NCI-H2196 treated with DMSO at 0.1 percent for 48 hours (cell line): ENCODE data around the gene B4GALT3.
A peak's percentile ranks its signal among the peaks of the same experiment; 100 is the strongest.

Source experiments
- DNase-seq: peaks from one replicate; lab custom pipeline; 2025; ENCODE audit not compliant: unreplicated experiment; lab: John Stamatoyannopoulos, UW

Gene B4GALT3

DNA sequence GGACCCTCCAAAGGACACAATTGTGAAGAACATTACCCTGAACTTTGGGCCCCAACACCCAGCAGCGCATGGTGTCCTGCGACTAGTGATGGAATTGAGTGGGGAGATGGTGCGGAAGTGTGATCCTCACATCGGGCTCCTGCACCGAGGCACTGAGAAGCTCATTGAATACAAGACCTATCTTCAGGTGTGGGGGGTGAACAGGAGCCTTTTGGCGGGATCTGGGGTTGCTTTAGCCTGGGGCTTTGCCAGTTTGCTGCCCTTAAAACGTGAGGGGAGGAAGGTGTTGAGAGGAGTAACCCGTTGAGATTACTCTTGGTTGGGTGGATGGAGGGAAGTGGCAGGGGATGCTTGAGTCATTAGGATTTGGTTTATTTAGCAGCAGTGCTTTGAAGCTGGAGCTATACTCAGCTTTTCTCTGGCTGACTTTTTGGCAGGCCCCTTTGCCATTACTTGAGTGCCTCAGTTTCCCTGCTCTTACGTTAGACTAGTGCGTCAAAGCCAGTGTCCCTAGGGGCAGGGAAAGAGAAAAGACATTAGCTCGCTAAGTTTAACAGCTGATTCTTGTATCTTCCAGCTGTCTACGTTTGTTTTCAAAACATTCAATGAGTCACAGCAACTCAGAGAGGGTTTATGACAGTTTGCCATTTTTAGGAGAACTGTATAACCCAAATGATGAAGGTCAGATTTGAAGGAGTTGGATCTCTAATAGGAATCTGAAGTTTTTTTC is 29.3 kb upstream of the B4GALT3 start:
- DNase-seq = no peak

DNA sequence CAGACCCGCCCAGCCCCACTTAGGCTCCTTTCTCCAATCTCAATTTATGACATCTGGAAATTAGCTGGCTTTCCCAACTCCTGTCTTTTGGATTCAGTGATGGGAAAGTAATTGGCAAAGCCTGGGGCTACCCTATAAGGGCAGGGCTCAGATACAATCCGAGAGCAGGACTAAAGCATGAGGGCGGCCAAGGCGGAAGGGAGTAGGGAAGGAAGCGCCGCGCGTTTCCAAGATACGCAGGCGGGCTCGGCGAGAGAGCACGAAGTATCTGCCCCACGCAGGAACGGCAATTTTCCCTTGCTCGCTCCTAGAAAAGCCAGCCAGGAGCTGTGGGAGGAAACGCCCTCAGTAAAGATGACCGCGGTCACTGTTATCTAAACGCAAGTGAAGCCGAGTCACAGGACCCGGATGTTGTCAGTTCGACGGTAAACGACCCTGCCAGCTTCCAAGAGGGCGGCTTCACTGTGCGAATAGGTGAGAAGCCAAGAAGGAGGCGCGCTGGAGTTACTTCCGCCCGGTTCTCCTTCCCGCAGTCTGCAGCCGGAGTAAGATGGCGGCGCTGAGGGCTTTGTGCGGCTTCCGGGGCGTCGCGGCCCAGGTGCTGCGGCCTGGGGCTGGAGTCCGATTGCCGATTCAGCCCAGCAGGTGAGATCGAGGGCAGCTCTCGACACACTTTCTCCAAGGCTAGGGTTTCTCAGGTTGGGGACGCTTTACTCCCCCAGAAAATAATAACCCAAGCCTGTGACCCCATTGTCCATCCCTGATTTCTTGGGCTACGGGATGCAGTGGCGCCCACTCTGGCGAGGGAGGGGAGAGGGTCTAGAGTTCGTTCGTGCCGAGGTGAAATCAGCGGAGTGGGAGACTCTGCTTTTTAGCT is 24.8 kb upstream of the B4GALT3 start, which contains the start of gene NDUFS2:
Gene NDUFS2, plus strand, starts transcription at position 532 of the 877 bp plus-strand sequence. Its CDS starts 19 bp downstream, at position 551.
- DNase-seq = peak; percentile 95

DNA sequence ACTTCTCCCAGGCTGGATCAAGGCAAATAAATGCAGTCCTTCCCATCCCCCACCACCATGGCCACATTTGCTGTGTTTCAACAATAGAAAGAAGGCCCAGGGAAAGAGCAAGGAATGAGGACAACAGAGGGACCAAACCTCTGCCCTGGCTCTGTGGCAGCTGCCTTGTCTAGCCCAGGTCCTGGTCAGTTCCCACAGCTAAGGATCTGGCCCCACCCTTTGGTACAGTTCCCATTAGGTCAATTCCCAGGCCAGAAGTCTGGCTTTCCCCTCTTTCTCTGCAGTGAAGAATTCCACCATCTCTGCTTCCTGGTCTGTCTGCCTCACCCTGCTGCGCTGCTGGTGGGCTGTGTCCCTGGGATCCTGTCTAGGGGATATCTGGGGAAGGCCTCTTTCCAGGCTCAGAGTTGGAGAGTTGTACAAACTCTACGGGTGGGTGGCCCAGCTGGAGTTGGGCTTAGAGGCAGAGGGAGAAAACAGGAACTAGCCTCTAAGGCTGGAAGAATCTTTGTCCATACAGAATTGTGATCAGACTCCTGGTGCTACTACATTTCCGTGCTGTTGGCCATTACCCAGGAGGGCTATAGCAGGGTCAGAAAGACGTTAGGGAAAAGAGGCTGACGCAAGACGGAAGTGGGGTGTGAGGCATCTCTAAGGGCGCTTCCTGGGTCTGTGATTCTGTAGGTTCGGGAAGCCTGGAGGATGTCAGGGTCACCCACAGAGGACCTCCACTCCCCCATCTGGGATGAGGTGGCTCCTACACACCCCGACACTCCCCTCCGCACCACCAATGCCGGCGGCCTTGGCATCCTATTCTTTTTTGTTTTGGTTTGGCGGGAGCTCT is 23.9 kb upstream of the B4GALT3 start:
- DNase-seq = no peak

DNA sequence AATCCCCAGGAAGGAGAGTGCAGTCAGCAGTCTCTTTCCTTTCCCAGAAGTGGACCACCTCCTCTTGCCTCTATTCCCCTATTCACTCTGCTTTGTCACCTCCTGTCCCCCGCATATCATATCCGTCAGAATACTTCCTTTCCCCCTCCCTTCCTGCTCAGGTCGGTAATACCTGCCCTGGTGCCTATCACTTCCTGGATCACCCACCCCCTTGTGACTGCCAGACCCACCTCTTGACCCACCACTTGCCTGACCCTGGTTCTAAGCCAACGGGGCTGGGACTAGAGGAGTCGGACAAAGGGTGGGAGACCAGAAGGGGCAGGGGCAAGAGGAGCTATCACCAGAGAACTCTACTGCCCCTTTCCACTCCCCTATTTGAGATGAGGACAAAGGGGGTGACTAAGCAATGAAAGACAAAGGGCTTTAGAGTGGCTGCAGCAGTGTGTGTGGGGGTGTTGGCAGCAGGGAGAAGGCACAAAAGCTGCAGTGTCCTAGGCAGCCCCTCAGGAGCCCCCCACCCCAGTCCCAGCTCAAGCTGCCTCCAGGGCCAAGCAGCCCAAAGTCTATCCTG is 23.2 kb upstream of the B4GALT3 start:
- no peak for DNase-seq

DNA sequence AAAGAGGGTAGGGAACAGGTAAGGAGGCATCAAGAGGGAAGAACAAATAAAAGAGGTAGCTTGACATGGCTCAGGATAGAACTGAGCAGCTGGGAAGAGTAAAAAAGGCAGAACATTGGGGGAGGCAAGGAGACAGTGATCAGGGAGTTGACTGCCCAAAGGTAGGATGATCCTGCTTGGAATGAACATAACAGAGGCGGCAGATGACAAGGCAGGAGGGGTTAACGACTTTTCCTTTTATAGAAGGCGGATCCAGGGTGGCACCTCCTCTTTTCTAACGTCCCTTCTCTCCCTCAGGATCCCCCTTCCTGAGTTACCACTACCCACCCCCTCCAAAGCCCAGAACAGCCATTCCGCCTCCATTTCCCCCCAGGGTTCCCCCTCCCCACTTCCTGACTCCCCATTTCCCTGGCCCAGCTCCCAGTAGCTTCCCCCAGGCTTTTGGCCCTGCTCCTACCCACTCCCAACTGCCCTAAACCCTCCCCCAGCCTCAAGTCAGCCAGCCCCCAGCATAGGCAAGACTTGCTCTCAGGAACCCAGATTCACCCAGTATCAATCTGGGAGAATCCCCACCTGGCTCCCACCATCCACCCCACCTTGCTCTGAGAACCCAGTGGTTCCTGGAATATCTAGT is 22.3 kb upstream of the B4GALT3 start:
- no peak for DNase-seq

DNA sequence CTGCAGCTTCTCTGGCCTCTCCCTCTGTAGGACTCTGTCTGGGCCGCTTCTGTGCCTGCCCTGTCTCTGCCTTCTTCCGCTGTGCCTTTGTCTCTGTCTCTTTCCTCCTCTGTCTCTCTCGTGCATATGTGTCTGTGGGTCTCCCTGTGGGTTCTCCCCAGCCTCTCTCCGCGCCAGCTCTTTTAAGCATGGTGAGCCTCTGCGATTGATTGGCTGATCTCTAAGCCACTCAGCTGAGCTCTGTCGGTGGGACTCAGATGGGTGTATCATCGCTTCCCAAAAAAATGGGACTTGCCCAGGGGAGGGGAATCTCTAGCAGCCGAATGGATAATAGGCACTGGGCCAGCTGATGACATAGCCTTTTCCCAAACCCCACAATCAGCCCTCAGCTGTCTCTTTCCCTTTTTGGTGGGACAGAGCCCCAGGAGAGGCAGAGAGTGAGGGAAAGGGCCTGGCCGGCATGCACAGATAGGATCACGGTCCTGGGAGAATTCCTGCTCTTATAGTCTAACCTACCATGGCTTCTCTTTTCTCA is 21.7 kb upstream of the B4GALT3 start, which contains the start of gene ADAMTS4:
Gene ADAMTS4, minus strand, starts transcription at position 158 of the 535 bp plus-strand sequence. CDS start 427 bp downstream, outside the sequence.
- DNase-seq = no peak

DNA sequence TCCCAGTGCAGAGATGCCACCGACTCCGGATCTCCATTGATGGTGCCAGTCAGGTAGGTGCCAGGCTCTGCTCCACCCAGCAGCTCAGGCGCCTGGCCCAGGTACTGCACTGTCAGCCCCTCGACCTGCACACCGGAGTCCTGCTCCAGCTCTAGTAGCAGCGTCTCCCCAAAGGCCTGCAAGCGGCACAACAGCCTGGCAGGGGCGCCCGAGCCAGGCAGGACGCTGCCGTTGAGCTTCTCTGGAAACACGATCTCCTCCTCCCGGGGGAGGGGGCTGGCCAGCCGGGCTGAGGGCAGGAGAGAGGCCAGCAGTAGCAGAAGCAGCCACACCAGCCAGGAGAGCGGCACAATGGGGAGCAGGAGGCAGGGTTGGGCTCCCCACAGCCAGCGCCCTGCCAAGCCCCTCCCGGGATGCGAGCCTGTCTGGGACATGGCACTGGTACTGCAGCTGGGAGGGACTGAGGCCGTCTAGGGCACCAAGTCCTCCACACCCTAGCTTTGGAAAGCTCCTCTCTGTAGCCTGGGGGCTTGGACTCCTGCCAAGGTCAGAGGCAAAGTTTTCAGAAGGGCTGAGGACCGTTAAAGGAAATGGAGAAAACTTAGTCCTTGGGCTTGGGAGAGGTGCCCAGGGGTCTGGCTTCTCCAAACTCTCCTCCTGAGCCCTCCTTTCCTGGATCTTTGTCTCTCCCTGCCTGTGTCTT is 21.0 kb upstream of the B4GALT3 start:
- peak; percentile 19 for DNase-seq

DNA sequence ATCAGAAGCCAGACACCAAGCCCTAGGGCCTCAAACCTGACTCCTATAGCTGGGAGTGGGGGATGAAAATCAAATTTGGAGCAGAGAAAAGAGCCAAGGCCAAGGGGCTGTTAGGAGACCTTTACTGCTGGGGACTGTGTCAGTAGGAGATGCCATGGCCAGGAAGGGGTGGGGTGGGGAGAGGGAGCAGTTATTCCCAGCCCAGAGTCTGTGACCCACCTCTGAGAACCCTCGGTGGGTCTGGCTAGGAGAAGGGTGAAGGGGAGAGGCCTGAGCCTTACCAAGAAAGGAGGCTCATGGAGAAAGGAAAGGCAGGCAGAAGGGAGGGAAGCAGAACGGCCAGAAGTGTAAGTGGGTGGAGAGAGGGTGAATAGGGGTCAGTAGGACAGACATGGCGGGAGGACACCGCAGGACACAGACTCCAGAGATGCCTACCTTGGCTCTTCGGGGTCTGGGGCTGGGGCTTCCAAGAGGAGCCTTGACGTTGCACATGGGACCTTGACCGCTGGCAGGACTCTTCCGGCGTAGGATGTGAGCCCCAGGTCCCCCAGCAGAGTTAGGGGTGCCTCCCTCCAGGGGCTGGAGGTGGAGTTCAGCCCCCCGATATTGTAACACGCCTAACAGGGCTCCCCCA is 20.4 kb upstream of the B4GALT3 start:
- no peak for DNase-seq

DNA sequence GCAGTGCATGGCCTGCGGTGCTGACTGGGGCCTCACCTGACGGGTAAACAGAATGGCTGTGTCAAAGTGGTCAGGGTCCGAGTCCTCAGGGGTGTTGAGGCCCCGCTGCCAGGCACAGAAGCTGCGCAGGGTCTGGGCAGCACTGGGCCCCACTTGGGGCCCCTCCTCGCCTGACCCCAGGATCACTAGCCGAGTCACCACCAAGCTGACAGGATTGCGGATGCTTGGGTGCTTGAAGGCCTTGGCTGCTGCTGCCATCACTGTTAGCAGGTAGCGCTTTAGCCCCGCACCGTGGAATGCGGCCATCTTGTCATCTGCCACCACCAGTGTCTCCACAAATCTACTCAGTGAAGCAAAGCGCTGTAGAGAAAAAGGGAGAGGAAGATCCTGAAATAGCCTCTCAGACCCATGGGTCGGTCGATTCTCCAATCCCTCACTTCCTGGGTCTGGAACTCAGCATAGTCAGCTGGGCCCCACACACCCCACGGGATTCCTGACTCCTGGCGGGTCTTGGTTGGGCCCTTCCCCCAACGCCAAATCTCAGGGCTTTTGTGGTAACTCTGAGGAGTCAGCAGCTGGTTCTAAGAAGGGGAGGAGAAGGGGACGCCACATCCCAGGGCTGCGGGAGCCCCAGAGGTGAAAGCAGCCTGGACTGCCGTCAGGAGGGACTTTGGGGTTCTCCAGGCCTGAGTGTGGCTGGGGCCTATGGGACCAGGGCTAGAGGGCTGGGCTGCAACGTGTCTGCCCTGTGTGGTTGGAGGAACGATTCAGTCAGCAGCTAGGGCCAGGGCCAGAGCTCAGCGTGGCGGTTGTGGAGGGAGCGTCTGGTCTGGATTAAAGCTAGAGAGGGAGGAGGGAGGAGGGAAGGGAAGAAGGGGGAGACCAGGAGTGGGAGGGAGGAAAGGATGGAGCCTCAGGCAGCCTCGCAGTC is 19.5 kb upstream of the B4GALT3 start:
- DNase-seq = no peak

DNA sequence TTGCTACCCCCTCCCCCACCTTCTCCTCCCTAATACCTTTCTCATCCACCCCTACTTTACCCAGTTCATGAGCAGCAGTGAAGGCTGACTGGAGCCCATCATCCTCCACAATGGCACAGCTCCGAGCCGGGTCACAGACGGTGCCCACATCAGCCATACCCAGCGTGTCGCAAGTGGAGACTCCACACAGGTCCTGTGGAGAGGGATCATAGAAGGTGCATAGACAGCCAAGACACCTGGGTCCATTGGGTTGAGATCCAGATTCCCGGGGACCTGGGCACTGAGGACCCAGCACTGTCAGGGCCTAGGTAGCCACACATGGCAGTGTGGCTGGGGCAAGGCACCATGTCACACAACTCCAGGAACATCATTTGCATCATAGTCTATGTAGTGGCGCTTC is 18.8 kb upstream of the B4GALT3 start:
- DNase-seq = no peak

DNA sequence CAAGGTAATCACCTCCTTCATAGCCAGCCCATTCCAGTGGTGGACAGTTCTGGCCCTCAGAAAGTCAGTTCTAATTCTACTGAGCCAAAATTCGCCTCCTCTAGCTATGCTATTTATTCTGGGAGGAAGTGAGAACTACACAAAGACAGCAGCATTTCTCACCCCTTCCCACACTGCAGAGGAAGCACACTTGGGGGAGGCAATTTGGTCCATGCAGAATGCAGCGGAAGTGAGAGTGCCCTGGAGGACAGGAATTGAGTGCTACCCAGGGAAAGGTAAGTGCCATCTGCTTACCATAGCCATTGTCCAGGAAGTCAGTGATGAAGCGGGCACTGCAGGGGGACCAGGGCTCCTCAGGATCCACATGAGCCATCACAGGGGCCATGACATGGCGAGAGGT is 17.9 kb upstream of the B4GALT3 start:
- no peak for DNase-seq

DNA sequence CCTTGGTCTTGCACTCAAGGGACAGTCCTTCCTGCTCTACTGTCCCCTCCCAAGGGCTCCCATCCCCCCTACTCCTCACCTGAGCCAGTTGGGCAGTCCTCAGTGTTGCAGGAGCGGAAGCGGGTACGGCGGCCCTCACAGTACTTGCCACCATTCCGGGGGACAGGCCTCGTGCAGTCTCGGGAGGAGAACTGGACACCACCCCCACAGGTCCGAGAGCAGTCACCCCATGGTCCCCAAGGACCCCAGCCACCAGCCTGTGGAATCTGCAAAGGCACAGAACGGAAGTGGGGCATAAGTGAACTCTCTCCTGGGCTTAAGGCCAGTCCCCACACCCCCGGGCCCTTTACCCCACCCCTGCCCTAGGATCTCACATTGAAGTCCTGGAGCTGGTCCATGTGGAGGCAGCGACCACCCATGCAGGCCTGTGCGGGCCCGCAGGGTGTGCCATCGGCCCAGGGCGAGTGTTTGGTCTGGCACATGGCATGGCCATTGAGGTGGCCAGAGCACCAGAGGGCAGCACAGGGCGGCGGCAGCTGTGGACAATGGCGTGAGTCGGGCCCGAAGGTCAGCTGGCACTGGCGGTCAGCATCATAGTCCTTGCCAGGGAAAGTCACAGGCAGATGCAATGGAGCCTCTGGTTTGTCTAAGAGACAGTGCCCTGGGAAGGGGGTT is 16.4 kb upstream of the B4GALT3 start:
- DNase-seq = no peak

DNA sequence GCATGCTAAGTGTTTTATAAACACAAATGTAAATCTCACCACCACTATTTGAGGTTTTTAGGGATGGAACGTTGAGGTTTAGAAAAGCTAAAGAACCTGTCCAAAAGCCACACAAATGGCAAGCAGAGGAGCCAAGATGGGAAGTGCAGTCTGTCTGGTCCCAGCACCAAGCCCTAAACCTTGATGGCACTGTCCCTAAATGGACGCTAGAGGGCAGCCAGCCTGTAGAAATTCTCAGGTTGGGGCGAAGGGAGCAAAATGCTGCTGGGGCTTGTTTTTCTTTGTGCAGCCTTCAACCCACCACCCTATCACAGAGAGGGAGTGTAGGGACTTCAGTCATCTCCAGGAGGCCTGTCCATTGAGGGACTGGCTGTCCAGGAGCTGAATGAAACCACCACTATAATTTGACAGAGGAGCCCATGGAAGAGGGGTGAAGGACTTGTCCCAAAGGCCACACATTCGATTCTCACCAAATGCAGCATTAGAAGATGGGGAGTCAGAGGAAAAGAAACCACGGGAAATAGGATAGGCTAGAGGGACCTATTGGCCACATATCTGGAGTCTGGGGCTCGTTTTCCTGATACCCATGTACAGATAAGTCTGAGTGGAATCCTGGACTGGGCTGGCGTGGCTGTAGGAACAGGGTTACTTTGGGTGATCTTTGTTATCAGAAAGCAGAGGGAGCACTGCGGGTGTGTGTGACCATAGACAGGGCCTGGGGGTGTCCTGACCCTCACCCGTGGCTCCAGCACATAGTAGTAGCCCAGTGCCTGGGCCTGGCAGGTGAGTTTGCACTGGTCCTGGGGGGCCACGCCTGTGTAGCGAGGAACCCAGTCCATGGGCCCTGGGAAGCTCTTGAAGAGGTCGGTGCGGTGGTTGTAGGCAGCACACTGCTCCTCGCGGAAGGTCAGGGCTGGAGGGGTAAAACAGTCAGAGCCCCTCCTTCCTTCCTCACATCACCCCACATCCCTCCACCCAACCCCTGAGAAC is 15.5 kb upstream of the B4GALT3 start:
- DNase-seq = peak; percentile 73

DNA sequence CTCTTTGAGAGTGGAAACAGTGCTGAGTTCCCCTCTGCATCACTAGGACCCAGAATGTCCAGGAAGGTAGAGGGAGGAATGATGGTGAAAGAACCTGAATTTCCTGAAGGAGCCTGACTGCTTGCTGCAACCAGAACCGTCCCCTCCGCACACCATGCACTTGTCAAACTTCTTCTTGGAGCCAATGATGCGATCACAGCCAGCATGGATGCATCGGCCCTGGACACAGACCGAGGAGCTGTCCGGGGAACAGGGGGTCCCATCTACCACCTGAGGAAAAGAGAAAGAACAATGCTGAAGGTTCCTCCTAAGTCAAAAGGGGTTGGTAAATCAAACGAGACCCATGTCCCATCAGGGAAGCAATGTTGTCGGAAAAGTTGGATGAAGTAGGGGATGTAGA is 14.7 kb upstream of the B4GALT3 start:
- DNase-seq = no peak

DNA sequence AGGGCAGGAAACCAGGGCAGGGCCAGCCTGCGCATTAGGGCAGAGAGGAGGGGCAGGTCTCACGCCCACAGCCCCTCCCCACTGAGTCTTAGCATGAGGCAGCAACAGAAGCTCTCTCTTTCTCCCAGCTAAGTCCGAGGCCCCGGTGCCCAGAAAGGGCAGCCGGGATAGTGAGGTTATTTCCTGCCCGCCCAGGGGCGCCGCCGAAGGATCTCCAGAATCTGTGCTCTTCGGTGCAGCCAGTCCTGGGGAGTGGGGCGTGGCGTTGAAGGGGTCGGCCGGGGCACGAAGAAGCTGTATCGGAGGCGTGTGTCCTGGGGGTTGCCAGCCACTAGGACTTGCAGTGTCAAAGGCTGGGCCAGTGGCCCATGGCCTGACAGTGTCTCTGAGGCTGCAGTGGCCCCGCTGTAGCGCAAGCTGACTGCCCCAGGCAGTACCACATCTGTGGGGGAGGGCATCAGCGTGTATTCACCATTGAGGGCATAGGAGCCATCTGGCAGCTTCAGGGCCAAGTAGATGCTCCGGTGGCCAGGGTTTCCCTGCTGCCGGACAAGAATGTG is 13.7 kb upstream of the B4GALT3 start:
- no peak for DNase-seq

DNA sequence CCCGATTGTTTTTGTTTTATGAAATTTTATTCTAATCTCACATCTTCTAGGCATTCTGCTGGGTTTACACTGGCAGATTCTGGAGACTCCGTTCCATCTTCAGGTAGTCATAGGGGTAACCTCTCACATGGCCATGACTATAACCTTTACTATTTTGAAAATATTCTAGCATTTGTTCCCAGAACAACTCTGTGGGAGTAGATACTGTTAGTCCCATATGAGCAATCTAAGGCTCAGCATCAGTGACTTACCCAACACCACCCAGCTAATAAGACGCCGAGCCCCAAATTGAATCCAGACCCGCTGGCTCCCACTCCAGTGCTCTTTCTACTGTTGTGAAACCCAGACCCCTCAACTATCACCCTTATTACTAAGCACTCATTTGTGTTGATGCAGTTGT is 11.7 kb upstream of the B4GALT3 start:
- no peak for DNase-seq
